ENCODE data around the gene WWTR1.

The WWTR1 gene

GRCh38 chr3:149592758-149593240 lies 65.0 kb downstream of the WWTR1 start:
- DNase-seq (ENCODE audit: low read depth): no peak

GRCh38 chr3:149590691-149591441 lies 67.0 kb downstream of the WWTR1 start:
- no peak for DNase-seq (ENCODE audit: low read depth)

- peak; percentile 87 for DNase-seq (ENCODE audit: low read depth)
Observed at GRCh38 chr3:149589332-149589731, 68.5 kb downstream of the WWTR1 start.

- DNase-seq (ENCODE audit: low read depth): no peak
Observed at GRCh38 chr3:149588909-149589308, 68.9 kb downstream of the WWTR1 start.

- DNase-seq (ENCODE audit: low read depth): no peak
Observed at GRCh38 chr3:149587383-149587782, 70.4 kb downstream of the WWTR1 start.

DNA sequence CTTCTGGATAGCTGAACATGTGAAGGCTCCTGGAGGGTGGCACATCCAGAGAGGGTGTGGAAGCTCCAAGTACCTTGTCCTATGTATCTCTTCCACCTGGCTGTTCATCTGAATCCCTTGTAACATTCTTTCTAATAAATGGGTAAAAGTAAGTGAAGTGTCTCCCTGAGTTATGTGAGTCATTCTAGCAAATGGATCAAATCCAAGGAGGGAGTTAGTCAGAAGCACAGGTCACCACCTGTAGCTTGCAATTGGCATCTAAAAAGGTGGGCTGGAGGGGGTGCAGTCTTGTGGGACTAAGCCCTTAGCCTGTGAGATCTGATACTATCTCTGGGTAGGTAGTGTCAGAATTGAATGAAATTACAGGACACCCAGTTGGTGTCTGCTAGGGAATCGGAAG lies 71.0 kb downstream of the WWTR1 start:
- peak; percentile 39 for DNase-seq (ENCODE audit: low read depth)

GRCh38 chr3:149585401-149585726 lies 72.5 kb downstream of the WWTR1 start:
- DNase-seq (ENCODE audit: low read depth): peak; percentile 14

DNA sequence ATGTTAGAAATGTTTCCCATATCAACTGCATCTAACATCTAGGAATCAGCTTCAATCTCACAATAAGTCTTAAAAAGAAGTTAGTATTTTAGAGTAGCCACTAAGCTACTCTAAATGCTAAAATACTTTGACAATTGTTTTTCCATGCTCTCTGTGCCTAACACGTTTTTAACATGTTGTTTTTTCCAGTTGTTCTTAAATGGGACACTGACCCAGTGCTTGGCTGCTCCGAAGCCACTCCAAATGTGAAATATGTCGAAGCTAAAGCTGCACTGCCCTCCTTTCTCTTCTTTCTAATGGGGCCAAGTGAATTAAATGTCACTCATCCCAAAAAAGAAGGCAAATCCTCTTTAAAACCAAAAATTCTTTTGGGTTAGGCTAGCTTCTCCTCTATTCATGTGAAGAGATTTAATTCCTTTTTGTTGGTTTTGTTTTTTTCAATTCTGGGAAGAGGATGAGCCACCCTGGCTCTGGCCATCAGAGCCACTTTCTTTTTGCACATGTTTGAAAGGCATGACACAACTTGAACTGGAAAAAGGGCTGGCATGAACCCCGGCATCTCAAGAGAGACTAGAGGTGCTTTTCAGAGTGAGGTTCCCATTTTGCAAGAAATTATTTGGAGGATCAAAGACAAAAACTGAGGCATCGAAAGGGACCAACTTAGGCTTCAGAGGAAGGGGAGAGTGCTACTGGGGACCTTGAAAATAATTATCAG lies 73.7 kb downstream of the WWTR1 start:
- no peak for DNase-seq (ENCODE audit: low read depth)

DNA sequence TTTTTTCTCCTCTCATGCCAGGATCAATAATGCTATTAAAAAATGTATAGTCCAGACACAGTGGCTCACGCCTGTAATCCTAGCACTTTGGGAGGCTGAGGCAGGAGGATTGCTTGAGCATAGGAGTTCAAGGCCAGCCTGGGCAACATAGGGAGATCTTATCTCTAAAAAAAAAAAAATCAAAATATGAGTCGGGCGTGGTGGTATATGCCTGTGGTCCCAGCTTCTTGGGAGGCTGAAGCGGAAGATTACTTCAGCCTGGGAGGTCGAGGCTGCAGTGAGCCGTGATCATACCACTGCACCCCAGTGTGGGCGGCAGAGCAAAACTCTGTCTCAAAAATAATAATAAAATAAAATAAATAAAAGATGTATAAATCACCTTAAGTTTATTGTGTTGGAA lies 75.4 kb downstream of the WWTR1 start:
- no peak for DNase-seq (ENCODE audit: low read depth)

DNA sequence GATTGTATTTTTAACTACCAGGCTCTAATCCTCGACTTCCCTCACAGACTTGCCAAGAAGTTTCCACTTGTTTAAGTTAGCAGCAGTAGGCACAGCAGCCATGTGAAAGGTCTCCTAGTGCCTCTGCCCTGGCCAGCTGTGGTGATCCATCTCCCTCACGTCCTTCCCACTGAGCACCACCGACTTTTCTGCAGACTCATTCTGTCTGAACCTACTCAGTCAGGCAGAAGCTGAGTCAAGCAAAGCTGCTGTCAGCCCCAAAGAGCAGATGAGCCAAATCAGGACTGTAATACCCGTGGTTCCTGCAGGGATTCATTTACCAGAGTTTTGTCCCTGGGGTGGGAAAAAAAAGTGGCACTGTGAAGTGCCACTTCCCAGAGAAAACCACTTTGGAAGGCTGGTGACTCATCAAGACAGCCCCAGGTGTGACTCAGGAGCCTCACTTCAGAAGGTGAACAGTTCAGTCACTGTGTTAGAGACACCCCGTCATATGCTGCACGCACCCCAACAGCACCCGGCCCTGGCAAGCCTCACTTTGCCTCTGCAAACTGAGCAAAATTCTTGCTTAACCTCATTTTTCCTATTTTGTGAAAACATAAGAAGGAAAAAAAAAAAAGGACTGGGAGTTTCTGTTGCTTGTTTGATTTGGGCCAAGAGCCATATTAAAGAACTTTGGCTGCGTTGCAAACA lies 76.0 kb downstream of the WWTR1 start:
- DNase-seq (ENCODE audit: low read depth): peak; percentile 88

DNA sequence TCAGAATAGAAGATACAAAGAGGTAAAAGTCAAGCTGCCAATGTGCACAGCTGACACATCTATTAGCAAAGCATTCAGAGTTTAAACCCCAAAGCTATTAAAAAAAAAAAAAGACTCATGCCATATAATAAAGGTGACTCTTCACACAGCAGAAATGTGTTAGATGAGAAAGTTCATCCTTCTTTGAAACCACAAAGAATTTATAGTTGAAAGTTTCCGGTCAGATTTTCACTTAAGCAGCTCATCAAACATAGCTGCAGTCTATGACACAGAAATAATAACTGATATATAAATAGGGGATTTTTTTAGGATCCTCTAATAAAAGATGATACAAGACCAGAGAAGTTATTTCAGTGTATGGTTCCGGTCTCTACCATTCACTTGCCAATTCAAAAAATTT lies 76.6 kb downstream of the WWTR1 start:
- peak; percentile 73 for DNase-seq (ENCODE audit: low read depth)

GRCh38 chr3:149579838-149580542 lies 77.8 kb downstream of the WWTR1 start:
- DNase-seq (ENCODE audit: low read depth): peak; percentile 65

GRCh38 chr3:149579161-149579560 lies 78.7 kb downstream of the WWTR1 start:
- peak; percentile 34 for DNase-seq (ENCODE audit: low read depth)

- DNase-seq (ENCODE audit: low read depth): no peak
Observed at GRCh38 chr3:149577801-149578200, 80.0 kb downstream of the WWTR1 start.

GRCh38 chr3:149575961-149576564 lies 81.8 kb downstream of the WWTR1 start:
- DNase-seq (ENCODE audit: low read depth): peak; percentile 99

DNA sequence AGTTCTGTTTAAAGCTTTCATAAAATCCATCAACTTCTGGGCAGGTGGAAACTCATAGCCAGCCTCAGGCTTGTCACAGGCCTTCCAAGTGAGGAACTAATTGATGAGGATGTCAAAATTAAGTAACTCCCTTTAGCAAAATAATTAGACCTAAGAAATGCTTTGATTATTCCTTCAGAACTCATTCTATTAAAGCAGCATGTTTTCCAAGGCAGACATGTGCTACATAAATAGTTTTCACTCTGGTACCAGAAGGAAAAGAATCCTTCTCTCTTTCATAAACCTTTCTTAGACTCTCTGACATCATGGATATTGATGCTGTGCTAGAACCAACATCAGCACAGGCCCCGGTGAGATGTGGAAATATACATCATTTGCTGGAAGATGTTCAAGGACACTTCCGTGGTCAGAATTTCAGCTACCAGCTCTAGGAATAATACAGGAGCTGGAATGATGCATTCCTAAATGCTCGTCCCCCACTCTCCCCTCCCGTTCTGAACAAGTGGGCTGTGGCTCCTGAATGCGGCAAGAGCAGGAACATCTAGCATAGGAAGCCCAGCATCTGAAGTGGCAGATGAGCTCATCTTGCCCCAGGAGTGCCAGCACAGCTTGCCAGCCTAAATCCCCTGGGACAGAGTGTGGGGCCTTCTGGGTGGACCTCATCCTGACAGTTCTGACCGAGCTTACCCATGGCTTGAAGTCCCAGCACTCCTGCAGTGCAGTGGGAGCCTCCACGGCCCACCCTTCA lies 82.4 kb downstream of the WWTR1 start:
- DNase-seq (ENCODE audit: low read depth): peak; percentile 92

DNA sequence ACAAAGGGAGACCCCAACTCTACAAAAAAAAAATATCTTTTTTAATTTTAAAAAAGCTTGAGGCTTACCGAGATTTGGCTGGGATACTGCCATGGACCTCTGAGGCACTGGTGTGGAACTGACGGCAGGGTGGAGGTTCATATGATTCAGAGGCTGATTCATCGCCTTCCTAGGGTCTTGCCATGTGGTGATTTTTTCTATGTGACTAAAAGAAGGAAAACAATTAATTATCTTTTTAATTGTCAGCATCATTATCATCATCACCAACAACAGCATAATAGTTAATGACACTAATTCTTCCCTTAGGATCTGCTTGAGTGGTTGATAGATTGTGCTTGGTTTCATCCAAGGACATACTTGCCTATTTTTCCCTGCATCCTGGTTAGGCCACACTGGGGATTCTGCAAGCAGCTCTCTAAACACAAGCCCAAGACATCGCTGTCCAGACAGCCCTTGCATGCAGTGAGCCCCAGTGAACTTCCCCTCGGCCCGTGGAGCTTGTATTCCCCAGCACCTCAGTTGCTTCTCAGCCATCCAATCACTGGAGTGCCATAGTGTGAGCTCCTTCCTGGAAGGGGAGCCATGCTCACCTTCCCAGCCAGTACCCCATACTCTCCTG lies 84.9 kb downstream of the WWTR1 start:
- peak; percentile 86 for DNase-seq (ENCODE audit: low read depth)

DNA sequence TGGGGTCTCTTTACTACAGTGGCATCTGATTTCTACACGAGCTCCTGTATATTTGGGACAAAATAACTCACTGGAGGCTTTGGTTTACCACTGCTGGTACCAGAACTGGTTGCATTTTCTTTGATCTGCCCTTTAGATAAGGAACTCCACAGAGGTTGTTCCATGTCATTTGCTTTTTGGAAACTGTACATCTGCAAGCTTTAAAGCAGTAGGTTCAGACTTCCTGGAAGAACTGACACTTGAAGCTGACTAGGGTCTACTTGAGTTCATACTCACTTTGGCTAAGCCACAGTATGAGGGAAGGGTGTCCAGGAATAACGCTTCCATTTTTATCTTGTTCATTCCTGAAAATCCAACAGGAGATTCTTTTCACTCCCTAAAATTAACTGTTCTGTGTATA lies 86.4 kb downstream of the WWTR1 start:
- DNase-seq (ENCODE audit: low read depth): peak; percentile 28

DNA sequence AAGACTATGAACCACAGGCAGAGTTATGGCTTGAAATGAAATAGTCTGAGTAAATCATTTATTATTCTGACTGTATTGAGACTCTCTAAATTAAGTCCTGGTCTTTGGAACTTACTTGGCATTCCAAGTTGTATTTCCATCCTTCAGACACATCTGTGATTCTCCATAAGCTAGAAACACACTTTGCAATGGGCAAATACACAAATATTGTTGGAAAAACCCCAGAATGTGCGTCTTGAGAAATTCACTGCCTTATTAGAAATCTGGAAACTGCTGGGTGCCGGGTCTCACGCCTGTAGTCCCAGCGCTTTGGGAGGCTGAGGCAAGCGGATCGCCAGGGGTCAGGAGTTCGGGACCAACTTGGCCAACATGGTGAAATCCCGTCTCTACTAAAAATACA lies 87.8 kb downstream of the WWTR1 start:
- DNase-seq (ENCODE audit: low read depth): no peak

- no peak for DNase-seq (ENCODE audit: low read depth)
Observed at GRCh38 chr3:149567381-149567780, 90.4 kb downstream of the WWTR1 start.
